Lower leg skin (tissue), 3 donors: ENCODE data around the gene SERHL2.
"Not testable (repeated sequence)": the region's sequence is repeated elsewhere in the genome, so short reads cannot be mapped to it uniquely, and the experiment has no call there.

Source experiments
- CTCF ChIP-seq, 3 donors: fragments of 450-650 bp; IDR thresholded peaks; one replicate each; pipeline ENCODE4 v1.5.1; 2016; ENCODE audit warnings: antibody characterized with exemption in 3 of 3, mild to moderate bottlenecking in 3 of 3, moderate library complexity in 2 of 3
- POLR2A ChIP-seq, 2 donors: fragments of 450-650 bp; IDR thresholded peaks; one replicate each; pipeline ENCODE4 v1.6.1; 2016 to 2017; ENCODE audit warnings: antibody characterized with exemption in 2 of 2, mild to moderate bottlenecking in 1 of 2, moderate library complexity in 1 of 2

GRCh38 chr22:42574046-42574445 lies 20.3 kb downstream of the SERHL2 start:
- not testable (repeated sequence) for TF ChIP-seq CTCF, POLR2A (IDR thresholded peaks at IDR 0.05)
